GM19099 (cell line): Measurements from ENCODE around the gene COL1A1.

Experiments
- POLR2A ChIP-seq: IDR thresholded peaks from 3 replicates; pipeline ENCODE4 v1.6.1; 2011; ENCODE audit warnings: low read depth; ENCODE audit not compliant: insufficient read length; ENCODE audit errors: extremely low read depth

COL1A1 gene

DNA sequence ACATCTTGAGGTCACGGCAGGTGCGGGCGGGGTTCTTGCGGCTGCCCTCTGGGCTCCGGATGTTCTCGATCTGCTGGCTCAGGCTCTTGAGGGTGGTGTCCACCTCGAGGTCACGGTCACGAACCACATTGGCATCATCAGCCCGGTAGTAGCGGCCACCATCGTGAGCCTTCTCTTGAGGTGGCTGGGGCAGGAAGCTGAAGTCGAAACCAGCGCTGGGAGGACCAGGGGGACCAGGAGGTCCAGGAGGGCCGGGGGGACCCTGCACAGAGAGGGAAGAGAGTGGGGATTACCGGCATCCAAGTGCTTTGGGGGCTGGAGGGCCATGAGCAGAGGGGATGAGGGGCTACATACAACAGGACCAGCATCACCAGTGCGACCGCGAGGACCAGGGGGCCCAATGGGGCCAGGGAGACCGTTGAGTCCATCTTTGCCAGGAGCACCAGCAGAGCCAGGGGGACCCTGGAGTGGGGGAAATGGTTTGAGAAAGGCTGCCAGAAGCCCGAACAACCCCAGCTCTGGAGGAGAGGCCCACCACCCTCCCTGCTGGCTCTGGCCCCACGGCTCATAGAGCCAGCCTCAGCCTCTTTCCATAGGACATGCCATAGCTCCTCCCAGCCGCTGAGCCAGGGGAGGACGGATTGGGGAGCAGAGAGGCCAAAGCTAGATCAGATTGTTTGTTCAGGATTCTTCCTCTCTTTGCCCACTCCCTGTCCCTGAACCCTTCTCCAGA, 14.6 kb downstream of the COL1A1 start:
- no peak for TF ChIP-seq POLR2A

DNA sequence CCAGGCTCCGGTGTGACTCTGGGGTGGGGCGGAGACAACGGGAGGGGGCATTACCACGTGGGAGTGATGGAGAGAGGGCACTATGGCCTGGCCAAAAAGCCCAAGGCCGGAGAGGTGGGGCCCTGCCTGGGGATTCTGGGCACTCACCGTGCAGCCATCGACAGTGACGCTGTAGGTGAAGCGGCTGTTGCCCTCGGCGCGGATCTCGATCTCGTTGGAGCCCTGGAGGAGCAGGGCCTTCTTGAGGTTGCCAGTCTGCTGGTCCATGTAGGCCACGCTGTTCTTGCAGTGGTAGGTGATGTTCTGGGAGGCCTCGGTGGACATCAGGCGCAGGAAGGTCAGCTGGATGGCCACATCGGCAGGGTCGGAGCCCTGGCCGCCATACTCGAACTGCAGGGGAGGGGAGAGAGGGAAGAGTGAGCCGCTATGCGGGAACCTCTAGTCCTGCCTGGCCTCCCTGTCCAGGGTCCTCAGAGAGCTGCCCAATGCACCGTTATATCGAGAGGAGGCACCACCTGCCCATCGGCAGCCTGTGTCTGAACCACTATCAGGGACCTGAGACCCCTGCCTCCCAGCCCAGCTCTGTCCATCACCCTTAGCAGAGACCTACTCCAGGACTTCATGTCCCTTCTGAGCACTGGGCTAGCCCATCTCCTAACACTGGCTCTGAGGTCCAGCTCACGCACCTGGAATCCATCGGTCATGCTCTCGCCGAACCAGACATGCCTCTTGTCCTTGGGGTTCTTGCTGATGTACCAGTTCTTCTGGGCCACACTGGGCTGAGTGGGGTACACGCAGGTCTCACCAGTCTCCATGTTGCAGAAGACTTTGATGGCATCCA, 15.6 kb downstream of the COL1A1 start:
- TF ChIP-seq POLR2A: no peak

DNA sequence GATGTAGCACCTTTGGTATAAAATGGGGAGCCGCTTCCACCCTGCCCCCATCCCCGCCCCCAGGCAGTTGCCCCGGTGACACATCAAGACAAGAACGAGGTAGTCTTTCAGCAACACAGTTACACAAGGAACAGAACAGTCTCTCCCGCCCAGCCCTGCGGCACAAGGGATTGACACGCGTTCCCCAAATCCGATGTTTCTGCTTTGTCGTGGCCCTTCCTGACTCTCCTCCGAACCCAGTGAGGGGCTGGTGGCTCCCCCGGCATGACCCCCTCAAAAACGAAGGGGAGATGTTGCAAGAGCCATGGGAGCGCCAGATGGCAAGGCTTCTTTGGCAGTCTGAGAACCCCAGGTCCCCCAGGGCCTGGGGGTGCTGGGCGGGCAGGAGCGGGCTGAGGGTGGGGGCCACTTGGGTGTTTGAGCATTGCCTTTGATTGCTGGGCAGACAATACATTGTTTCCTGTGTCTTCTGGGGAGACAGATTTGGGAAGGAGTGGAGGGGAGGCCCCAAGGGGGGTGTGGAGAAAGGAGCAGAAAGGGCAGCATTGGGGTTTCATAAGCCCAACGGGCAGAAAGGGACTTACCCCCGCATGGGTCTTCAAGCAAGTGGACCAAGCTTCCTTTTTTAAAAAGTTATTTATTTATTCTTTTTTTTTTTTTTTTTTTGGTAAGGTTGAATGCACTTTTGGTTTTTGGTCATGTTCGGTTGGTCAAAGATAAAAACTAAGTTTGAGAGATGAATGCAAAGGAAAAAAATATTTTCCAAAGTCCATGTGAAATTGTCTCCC, 16.6 kb downstream of the COL1A1 start:
- TF ChIP-seq POLR2A: no peak

DNA sequence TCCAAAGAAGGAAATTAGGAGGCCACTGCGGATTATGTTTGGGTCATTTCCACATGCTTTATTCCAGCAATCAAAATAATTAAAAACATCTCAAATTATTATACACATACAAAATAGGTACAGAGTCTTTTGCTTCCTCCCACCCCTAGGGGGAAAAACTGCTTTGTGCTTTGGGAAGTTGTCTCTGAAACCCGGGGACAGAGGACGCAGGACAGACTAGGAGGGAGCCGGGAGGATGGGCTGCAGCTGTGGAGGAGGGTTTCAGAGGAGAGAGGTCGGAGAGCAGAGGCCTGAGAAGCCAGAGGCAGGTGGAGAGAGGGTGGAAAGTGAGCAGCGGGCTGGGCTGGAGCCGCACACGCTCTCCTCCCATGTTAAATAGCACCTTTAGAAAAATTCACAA, 17.4 kb downstream of the COL1A1 start:
- TF ChIP-seq POLR2A: no peak

DNA sequence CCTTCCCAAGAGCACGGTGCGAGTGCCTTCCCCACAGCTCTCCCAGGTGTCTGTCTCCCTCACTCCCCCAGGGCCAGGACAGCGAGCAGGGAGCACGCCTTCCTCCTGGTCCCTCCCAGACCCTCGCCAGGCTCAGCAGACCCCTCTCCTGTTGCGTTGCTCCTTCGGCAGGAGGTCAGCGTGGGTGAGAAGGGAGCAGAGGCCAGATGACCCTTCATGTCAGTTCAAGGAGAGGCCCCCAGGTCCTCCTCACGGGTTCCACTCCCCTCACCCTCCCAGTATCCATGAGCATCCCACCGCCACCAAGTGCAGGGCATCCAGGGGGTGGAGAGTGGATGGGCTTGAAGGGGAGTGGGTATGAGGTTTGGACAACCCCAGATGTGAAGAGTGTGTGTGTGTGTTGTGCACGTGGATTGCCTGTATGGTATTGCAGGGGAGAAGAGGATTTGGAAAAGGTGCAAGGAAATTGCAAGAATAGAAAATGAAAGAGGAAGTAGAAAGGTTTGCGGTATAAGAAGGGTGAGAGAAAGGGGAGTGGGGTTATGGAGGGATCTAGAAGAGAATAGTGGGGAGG, 17.9 kb downstream of the COL1A1 start:
- no peak for TF ChIP-seq POLR2A

DNA sequence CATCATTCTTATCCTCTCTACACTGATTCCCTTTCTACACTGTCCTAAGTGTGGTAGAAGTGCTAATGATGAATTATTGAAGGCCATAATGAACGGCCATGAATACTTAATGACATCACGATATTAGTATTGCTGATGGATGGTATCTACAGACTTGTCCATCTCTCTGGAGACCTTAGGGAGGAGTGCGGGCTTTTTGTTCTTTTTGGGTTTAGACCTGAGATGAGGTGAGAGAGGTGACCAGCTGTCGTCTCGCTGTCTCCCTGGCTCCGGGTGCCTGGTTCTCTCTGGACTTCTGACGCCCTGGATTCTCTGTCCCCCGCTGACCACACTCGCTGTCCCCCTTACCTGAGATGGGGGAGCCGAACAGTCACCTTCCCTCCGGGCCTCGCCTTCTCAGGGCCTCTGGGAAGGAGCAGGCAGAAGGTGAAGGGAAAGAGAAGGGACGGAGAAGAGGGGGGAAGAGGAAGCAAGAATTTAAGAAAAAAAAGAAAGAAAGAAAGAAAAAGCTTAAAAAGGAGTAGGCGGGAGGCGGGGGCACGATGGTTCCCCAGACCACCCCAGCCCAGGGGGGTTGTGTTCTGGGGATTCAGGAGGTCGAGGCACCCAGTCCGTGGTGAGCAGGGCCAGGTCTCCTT, 18.5 kb downstream of the COL1A1 start:
- TF ChIP-seq POLR2A: no peak

DNA sequence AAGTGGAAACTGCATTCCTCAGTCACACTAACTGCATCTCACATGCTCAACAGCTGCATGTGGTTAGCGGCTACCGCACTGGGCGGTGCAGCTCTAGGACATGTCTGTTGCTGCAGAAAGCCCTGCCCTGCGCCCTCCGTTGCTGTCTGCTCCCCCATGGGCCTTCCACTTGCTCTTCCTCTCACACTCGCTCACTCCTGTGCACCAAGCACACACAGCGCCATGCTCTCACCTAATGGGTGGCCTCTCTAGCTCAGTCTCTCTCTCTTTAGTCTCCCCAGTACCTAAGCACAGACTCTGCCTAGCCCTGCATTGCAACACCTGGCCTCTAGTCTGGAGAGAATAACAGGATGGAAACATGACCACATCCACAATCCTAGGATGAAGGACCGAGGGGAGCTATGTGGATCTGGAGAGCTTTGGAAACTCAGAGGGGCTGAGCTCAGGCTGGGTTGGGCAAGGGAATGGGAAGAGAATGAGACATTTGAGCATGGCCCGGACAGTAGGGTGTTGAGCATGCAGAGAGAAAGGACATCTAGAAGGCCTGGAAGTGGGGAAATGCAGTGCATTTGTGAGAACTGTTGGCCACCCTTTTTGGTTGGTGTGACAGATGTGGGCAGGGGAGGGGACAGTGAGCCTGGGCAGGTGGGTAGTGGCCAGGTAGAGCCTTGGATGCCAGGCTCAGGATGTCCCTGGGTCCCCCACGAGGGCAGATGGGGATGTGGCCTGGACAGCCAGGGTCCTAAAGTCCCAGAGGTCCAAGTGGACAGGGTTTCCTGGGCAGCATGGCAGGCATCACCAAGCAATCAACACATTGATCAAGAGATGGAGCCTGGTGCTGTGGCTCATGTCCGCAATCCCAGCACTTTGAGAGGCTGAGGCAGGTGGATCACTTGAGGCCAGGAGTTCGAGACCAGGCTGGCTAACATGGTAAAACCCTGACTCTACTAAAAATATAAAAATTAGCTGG, 19.6 kb downstream of the COL1A1 start:
- TF ChIP-seq POLR2A: no peak

DNA sequence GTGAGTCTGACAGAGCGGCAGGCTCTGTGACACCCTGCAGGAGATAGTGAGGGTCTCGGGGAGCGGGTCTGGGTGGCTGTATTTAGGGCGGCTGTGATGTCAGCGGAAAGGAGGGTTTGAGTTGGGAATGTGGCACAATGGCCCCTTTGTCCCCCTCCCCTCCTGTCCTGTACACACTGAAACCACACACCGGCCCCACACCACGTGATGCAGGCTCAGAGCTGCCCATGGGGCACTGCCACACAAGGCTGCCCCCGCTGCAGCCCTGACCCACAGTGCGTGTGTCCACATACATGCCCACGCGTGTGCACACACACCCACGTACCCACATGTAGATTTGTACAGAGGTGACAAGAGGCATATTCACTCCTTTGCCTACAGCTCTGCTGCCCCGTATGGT, 20.3 kb downstream of the COL1A1 start:
- no peak for TF ChIP-seq POLR2A

DNA sequence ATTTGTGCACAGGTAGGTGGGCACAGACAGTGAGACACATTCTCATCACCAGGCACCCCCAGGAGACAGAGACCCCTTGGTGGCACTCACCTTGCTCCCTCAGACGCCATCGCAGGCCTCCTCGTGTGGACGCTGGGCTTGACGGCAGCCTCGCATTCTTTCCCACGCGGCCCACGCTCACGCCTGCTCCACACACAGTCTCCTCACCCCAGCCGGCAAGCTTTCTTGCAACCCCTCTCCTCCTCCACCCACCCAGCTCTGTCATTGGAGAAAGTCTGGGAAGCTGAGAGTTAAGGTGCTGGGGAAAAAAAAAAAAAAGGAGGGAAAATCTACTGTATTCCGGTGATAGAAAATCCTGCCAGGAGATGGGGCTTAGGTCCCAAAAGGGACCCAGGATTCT, 20.8 kb downstream of the COL1A1 start:
- TF ChIP-seq POLR2A: no peak

DNA sequence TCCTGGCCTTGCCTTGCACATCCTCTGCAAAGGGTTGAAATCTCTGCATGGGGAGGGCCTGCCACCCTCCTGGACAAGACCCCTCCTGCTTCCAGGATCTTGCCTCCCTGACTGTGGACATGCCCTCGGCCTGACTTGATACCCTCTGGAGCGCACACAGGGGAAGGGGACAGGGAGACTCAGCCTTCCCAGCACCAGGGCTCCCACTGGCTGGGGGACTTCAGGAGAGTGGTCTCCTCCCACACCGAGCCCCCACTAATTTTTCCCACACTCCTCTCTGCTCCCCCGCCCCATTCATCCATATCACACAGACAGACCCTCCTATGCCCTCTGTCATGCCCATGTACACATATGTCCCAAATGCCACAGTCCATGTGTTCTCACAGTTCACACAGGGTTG, 21.3 kb downstream of the COL1A1 start:
- no peak for TF ChIP-seq POLR2A

DNA sequence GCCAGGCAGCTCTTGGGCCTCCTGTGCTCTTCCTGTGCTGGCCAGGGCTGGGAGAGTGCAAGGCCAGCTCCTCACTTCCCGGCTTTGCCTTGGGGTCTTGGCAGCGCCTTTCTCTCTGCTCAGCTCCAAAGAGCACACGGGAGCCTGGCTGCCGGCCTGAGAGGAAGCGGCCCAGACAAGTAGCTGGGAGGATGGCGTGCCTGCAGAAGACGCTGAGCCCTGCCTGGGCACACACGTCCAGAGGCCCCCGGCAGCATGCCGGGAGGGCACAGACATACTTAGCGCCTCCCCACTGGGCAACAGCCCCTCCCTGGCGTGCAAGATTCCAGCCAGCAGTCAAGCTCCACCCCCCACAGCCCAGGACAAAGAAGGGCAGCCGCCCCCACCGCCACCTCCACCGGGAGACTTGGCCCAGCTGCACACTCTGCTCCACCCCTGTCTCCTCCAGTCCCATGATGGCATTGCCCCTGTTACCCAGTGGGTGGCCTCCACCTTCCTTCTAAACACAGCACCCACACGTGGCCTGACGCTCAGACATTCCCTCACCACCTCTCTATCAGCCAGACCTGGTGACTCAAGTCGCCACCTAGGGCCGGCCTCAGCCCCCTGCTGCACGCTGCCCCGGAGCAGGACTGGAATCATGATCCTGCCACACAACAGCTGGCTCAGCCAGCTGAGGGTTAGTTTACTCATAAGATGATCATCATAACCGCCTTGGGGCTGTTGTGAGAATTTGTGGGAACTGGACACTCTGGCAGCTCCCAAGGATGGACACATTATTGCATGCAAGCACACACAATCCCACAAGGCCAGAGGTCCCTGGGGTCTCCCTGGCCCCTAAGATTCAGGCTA, 23.2 kb downstream of the COL1A1 start:
- no peak for TF ChIP-seq POLR2A

DNA sequence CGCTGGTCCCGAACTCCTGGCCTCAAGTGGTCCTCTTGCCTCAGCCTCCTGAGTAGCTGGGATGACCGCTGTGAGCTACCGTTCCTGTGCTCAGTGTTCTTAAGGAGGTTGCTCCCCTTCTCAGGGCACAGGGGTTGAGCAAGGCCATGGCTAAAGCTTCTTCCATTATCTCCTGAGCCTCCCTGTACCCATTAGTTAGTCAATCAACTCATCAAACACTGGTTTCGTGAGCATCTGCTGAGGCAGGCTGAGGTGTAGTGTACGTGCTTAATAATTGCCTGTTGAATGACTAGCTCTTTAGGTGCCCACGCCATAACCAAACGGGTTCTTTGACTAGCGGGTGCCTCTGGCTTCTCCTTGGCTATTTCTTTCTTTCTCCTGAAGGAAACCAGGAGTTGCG, 24.0 kb downstream of the COL1A1 start:
- TF ChIP-seq POLR2A: no peak
